SW480 (cell line): ENCODE measurements around the gene FES.
A peak's percentile ranks its signal among the peaks of the same experiment; 100 is the strongest.
"Not testable (repeated sequence)": the region's sequence is repeated elsewhere in the genome, so short reads cannot be mapped to it uniquely, and the experiment has no call there.

Source experiments
- DNase-seq: peaks from one replicate; pipeline ENCODE4 v3.0.0-alpha.2; 2016; ENCODE audit warnings: low spot score

The FES gene

GRCh38 chr15:90860942-90861675 lies 23.2 kb upstream of the FES start:
- DNase-seq: no peak

- DNase-seq: no peak
These were observed 21.8 kb upstream of the FES start for GRCh38 chr15:90862487-90862886.

GRCh38 chr15:90862964-90863778 lies 21.1 kb upstream of the FES start:
- no peak for DNase-seq

- DNase-seq: no peak
These were observed 20.3 kb upstream of the FES start for GRCh38 chr15:90863987-90864386.

- no peak for DNase-seq
These were observed 19.8 kb upstream of the FES start for GRCh38 chr15:90864507-90864906.

- DNase-seq: no peak
These were observed 18.6 kb upstream of the FES start for GRCh38 chr15:90865702-90866101.

GRCh38 chr15:90866161-90866715 lies 18.1 kb upstream of the FES start:
- no peak for DNase-seq

- DNase-seq: no peak
These were observed 17.5 kb upstream of the FES start for GRCh38 chr15:90866800-90867199.

- DNase-seq: peak; percentile 92
These were observed 16.0 kb upstream of the FES start, which contains the start of gene FURIN for GRCh38 chr15:90868261-90868689. Gene FURIN, plus strand, starts transcription at chr15:90868588. Its CDS starts 7,153 bp downstream, at chr15:90875741.

- DNase-seq: no peak
These were observed 15.2 kb upstream of the FES start for GRCh38 chr15:90869140-90869541.

- DNase-seq: peak; percentile 80
These were observed 14.5 kb upstream of the FES start for GRCh38 chr15:90869601-90870353.

GRCh38 chr15:90870354-90871138 lies 13.8 kb upstream of the FES start:
- DNase-seq: no peak

GRCh38 chr15:90871139-90871715 lies 13.1 kb upstream of the FES start:
- DNase-seq: no peak

- no peak for DNase-seq
These were observed 12.4 kb upstream of the FES start for GRCh38 chr15:90871716-90872485.

- no peak for DNase-seq
These were observed 11.7 kb upstream of the FES start for GRCh38 chr15:90872486-90873184.

- DNase-seq: no peak
These were observed 10.8 kb upstream of the FES start for GRCh38 chr15:90873488-90873997.

GRCh38 chr15:90873998-90874605 lies 10.2 kb upstream of the FES start:
- DNase-seq: no peak

- not testable (repeated sequence) for DNase-seq
These were observed 9.3 kb upstream of the FES start for GRCh38 chr15:90874986-90875385.

GRCh38 chr15:90875549-90875981 lies 8.7 kb upstream of the FES start:
- DNase-seq: no peak
